HG02840 (cell line): ENCODE measurements around the gene TMEM86B.
A peak's percentile ranks its signal among the peaks of the same experiment; 100 is the strongest.

Experiments
- ATAC-seq: cut with Tn5 transposase; IDR thresholded peaks from one replicate; pipeline ENCODE4 v1.9.1; 2021; ENCODE audit warnings: mild to moderate bottlenecking, moderate library complexity, moderate number of reproducible peaks; ENCODE audit not compliant: unreplicated experiment, low FRiP score

The TMEM86B gene

DNA sequence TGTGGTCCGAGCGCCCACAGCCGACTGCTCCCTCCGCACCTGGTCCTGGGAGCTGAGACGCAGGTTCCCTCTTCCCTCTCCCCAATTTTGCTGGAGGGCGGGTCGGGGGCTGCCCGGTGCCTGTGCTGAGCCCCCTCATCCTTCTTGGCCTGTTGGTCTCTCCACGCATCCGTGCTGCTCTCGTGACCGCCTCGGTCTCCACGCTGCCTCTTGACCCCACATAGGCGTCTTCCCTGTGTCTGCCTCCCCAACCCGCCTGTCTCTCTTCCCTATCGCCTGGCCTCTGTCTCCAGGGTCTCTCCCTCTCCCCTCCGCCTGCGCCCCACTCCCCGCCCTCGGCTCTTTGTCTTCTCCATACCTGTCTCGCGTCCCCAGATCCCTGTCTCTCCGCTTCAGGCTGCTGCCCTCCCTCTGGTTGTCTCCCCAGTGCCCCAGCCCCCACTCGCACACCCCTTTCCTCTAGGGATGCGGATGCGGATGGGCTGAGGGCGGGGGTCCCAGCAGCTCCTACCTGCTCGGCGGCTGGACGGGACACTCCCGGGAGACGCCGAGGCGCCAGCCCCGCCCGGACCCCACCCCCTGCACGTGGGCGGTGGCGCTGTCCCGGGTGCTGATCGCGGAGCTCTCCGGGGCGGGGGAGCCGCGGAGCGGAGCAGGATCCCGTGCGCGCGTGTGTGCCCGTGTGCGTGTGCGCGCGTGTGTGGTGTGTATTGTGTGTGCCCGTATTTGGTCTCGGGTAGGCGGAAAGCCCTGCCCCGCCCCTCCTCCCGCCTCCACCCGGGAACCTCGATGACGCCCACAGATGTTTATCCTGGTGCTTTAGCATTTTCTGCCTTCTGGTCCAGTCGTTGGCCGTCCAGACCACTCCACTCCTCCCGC is 48.7 kb downstream of the TMEM86B start, which contains the start of gene SYT5:
Gene SYT5, minus strand, starts transcription at position 684 of the 879 bp plus-strand sequence. CDS start 1,248 bp downstream, outside the sequence.
- ATAC-seq: no peak

DNA sequence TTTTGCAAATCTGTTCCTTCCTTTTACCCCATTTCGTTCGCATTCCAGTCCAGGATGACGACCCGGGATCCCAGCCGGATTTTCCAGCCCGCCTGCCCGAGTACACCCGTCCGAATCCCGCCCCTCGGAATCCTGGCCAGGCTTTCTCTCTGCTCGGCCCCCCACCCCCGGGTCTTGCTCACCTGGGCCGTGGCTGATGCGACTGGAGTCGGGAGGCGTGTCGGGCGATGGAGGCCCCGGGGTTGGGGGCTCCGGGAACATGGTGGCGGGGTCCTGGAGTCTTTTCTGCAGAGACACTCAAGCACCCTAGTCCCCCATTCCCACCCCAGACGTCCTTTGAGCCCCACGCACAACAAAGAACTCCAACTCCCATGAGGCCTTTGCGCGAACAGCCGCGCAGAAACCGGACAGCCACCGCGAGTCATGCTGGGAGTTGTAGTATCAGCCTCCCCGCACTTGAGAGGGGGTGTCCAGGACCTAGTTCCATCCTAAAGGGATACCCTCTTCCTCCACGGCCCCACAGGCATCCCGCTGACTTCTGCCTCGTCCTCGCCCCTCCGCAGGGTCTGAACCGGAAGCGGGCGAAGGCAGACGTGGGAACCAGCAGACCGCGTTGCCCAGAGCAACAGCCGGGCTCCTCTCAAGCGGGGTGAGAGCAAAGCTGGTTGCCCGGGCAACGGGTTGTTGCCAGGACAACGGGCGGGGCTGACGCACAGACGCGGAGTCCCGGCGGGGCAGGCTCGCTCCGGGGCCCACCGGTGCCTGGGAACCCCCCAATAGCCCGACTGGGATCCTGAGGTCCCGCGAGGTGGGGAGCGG is 49.6 kb downstream of the TMEM86B start:
- peak; percentile 80 for ATAC-seq
